HepG2 (cell line): Measurements from ENCODE around the gene PFKL.

ENCODE experiments used
- CHCHD3 ChIP-seq: sonication (generic); formaldehyde crosslinking; IDR thresholded peaks from 2 replicates; pipeline ENCODE4 v1.8.0; 2022; ENCODE audit warnings: mild to moderate bottlenecking, missing genetic modification reagents, moderate library complexity
- SMAD3 ChIP-seq: sonication (generic); formaldehyde crosslinking; IDR thresholded peaks from 2 replicates; pipeline ENCODE4 v1.4.0; 2020; ENCODE audit warnings: missing genetic modification reagents
- ZSCAN31 ChIP-seq: sonication (generic); formaldehyde crosslinking; IDR thresholded peaks from 2 replicates; pipeline ENCODE4 v1.5.0; 2020; ENCODE audit warnings: low read depth, mild to moderate bottlenecking, missing genetic modification reagents
- TF ChIP-seq, protein P1 (sequence below): IDR thresholded peaks from 2 replicates; pipeline ENCODE4 v1.6.1; 2016; ENCODE audit warnings: low read depth, control low read depth

DNA sequence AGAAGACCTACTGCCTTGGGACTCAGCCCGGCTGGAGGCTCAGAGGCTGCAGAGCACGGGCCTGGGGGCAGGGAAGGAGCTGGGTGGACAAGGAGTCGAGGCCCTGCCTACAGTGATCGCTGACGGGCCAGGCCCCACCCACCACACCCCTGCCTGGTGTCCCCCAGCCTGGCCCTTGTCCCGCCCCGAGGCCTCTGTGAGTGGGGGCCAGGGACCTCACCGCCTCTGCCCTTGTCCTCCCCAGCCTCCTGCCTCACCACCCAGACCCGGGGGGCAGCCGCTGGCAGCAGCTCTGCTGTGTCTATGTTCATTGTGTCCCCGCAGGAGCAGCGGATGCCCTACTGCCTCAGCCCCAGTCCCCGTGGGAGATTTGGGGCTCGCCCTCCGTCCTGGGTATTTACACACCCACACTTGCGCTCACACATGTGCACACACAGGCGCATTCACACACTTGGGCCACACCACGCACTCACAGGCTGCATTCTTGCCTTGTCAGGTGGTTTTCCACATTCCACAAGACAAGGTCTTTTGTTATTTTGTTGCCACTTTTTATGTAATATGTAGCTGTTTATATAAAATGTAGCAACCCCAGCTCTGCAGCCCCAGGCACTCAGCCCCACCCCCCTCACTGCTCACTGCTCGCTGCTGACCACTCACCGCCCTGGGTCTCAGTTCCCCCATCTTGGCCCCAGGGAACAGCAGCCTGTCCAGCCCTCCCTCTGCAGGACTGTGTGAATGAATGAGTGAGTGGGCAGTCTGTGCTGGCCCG lies 7.3 kb downstream of the PFKL start:
- no peak for TF ChIP-seq SMAD3 (CRISPR knock-in tag)
- TF ChIP-seq, protein P1, sequence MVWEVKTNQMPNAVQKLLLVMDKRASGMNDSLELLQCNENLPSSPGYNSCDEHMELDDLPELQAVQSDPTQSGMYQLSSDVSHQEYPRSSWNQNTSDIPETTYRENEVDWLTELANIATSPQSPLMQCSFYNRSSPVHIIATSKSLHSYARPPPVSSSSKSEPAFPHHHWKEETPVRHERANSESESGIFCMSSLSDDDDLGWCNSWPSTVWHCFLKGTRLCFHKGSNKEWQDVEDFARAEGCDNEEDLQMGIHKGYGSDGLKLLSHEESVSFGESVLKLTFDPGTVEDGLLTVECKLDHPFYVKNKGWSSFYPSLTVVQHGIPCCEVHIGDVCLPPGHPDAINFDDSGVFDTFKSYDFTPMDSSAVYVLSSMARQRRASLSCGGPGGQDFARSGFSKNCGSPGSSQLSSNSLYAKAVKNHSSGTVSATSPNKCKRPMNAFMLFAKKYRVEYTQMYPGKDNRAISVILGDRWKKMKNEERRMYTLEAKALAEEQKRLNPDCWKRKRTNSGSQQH (CRISPR knock-in tag): no peak
- no peak for TF ChIP-seq CHCHD3 (CRISPR knock-in tag)
- no peak for TF ChIP-seq ZSCAN31 (CRISPR knock-in tag)
